ENCODE results near the gene TM4SF1. TPM values are rescaled to one million over a fixed set of nuclear protein-coding genes. Genes with fewer than 3 reads are reported as not detected.

The TM4SF1 gene
- total RNA-seq, 1 donor from 2014 or later = 28.9 TPM

GRCh38 chr3:149331396-149331795 lies 46.1 kb downstream of the TM4SF1 start:
- no peak overlapping the region for H3K27ac ChIP-seq (ENCODE audit: low read depth, low read length)
- Mint-ChIP-seq H3K36me3 (ENCODE audit: low read depth, unreplicated experiment) (no peaks in the 10 kb centered on the region), H3K4me3 (ENCODE audit: unreplicated experiment) (peak overlapping the region; percentile 5), H3K27ac (ENCODE audit: unreplicated experiment) (no peak overlapping the region), H3K4me1 (ENCODE audit: low read depth, unreplicated experiment) (peaks cover 19% of the 10 kb centered on the region), H3K9me3 (ENCODE audit: unreplicated experiment) (no peaks in the 10 kb centered on the region), H3K27me3 (ENCODE audit: low read depth, unreplicated experiment) (no peaks in the 10 kb centered on the region)
- peaks cover 17% of the 10 kb centered on the region for H3K4me1 ChIP-seq (ENCODE audit: insufficient read depth, low read length)
- TF ChIP-seq EZH2 (IDR thresholded peaks at IDR 0.05; ENCODE audit: insufficient read depth, low read length) = no peak
- TF ChIP-seq CTCF (IDR thresholded peaks at IDR 0.05; ENCODE audit: insufficient read depth, low read depth, low read length) = no peak
- no peaks in the 10 kb centered on the region for H3K36me3 ChIP-seq (ENCODE audit: insufficient read depth, low read length)
- no peak overlapping the region for H2AFZ ChIP-seq (ENCODE audit: low read depth, low read length)
- no peaks in the 10 kb centered on the region for H3K9me3 ChIP-seq (ENCODE audit: insufficient read depth, low read depth, low read length)
- H3K79me2 ChIP-seq (ENCODE audit: insufficient read depth, low read length) = no peaks in the 10 kb centered on the region
- no peak overlapping the region for H3K9ac ChIP-seq (ENCODE audit: low read length)
- FAIRE-seq = no peak
- no peaks in the 10 kb centered on the region for H3K27me3 ChIP-seq (ENCODE audit: insufficient read depth, low read length)
- no peak for DNase-seq (ENCODE audit: low read depth)
- no peak overlapping the region for H3K4me2 ChIP-seq (ENCODE audit: low read length)
- H4K20me1 ChIP-seq (ENCODE audit: insufficient read depth, low read length) = no peaks in the 10 kb centered on the region
- no peak overlapping the region for H3K4me3 ChIP-seq (ENCODE audit: insufficient read depth, low read depth, low read length)

GRCh38 chr3:149330609-149331331 lies 46.7 kb downstream of the TM4SF1 start:
- no peaks in the 10 kb centered on the region for H3K27me3 Mint-ChIP-seq (ENCODE audit: low read depth, unreplicated experiment)
- Histone ChIP-seq H3K36me3 (ENCODE audit: insufficient read depth, low read length) (no peaks in the 10 kb centered on the region), H4K20me1 (ENCODE audit: insufficient read depth, low read length) (no peaks in the 10 kb centered on the region), H3K9ac (ENCODE audit: low read length) (no peak overlapping the region), H3K4me3 (ENCODE audit: insufficient read depth, low read depth, low read length) (no peak overlapping the region), H3K79me2 (ENCODE audit: insufficient read depth, low read length) (no peaks in the 10 kb centered on the region), H3K4me2 (ENCODE audit: low read length) (no peak overlapping the region), H3K9me3 (ENCODE audit: insufficient read depth, low read depth, low read length) (no peaks in the 10 kb centered on the region), H3K27me3 (ENCODE audit: insufficient read depth, low read length) (no peaks in the 10 kb centered on the region), H3K4me1 (ENCODE audit: insufficient read depth, low read length) (peaks cover 17% of the 10 kb centered on the region), H2AFZ (ENCODE audit: low read depth, low read length) (no peak overlapping the region), H3K27ac (ENCODE audit: low read depth, low read length) (no peak overlapping the region)
- TF ChIP-seq CTCF (IDR thresholded peaks at IDR 0.05; ENCODE audit: insufficient read depth, low read depth, low read length) (no peak), EZH2 (IDR thresholded peaks at IDR 0.05; ENCODE audit: insufficient read depth, low read length) (no peak)
- FAIRE-seq = no peak
- H3K4me3 Mint-ChIP-seq (ENCODE audit: unreplicated experiment) = no peak overlapping the region
- peaks cover 19% of the 10 kb centered on the region for H3K4me1 Mint-ChIP-seq (ENCODE audit: low read depth, unreplicated experiment)
- DNase-seq (ENCODE audit: low read depth) = no peak
- H3K27ac Mint-ChIP-seq (ENCODE audit: unreplicated experiment) = no peak overlapping the region
- H3K9me3 Mint-ChIP-seq (ENCODE audit: unreplicated experiment) = no peaks in the 10 kb centered on the region
- H3K36me3 Mint-ChIP-seq (ENCODE audit: low read depth, unreplicated experiment) = no peaks in the 10 kb centered on the region

GRCh38 chr3:149327156-149327555 lies 50.3 kb downstream of the TM4SF1 start:
- FAIRE-seq (no peak), DNase-seq (ENCODE audit: low read depth) (no peak)
- Mint-ChIP-seq H3K27ac (ENCODE audit: unreplicated experiment) (no peak overlapping the region), H3K9me3 (ENCODE audit: unreplicated experiment) (no peaks in the 10 kb centered on the region), H3K4me1 (ENCODE audit: low read depth, unreplicated experiment) (peaks cover 6% of the 10 kb centered on the region), H3K27me3 (ENCODE audit: low read depth, unreplicated experiment) (no peaks in the 10 kb centered on the region), H3K4me3 (ENCODE audit: unreplicated experiment) (no peak overlapping the region), H3K36me3 (ENCODE audit: low read depth, unreplicated experiment) (no peaks in the 10 kb centered on the region)
- Histone ChIP-seq H3K9me3 (ENCODE audit: insufficient read depth, low read depth, low read length) (no peaks in the 10 kb centered on the region), H3K27ac (ENCODE audit: low read depth, low read length) (no peak overlapping the region), H3K4me1 (ENCODE audit: insufficient read depth, low read length) (no peaks in the 10 kb centered on the region), H3K36me3 (ENCODE audit: insufficient read depth, low read length) (no peaks in the 10 kb centered on the region), H3K79me2 (ENCODE audit: insufficient read depth, low read length) (no peaks in the 10 kb centered on the region), H2AFZ (ENCODE audit: low read depth, low read length) (no peak overlapping the region), H4K20me1 (ENCODE audit: insufficient read depth, low read length) (no peaks in the 10 kb centered on the region), H3K4me3 (ENCODE audit: insufficient read depth, low read depth, low read length) (no peak overlapping the region), H3K4me2 (ENCODE audit: low read length) (no peak overlapping the region), H3K9ac (ENCODE audit: low read length) (no peak overlapping the region), H3K27me3 (ENCODE audit: insufficient read depth, low read length) (no peaks in the 10 kb centered on the region)
- TF ChIP-seq EZH2 (IDR thresholded peaks at IDR 0.05; ENCODE audit: insufficient read depth, low read length) (no peak), CTCF (IDR thresholded peaks at IDR 0.05; ENCODE audit: insufficient read depth, low read depth, low read length) (no peak)
